Spinal cord (tissue), 10 donors: ENCODE measurements around the gene ABCG1. TPM values are rescaled to one million over a fixed set of nuclear protein-coding genes. Genes with fewer than 3 reads are reported as not detected.
A peak's percentile ranks its signal among the peaks of the same experiment; 100 is the strongest.

Experiments
- DNase-seq, 6 donors: peaks; one replicate each; pipeline versions ENCODE4 v3.0.0 to v3.0.0-alpha.2; 2013 to 2015; ENCODE audit warnings: low spot score in 6 of 6, low read depth in 4 of 6
- H3K27ac ChIP-seq: one replicate; pipeline ENCODE4 v1.5.1; 2013; ENCODE audit warnings: low read depth, low read length, control low read depth
- H3K27me3 ChIP-seq: one replicate; pipeline ENCODE4 v1.6.1; 2013; ENCODE audit warnings: low read length; ENCODE audit not compliant: control insufficient read depth, insufficient read depth
- H3K36me3 ChIP-seq: one replicate; pipeline ENCODE4 v1.6.1; 2013; ENCODE audit warnings: low read length; ENCODE audit not compliant: control insufficient read depth, insufficient read depth
- H3K4me1 ChIP-seq: one replicate; pipeline ENCODE4 v1.6.1; 2013; ENCODE audit warnings: low read length; ENCODE audit not compliant: control insufficient read depth, insufficient read depth
- H3K4me3 ChIP-seq: one replicate; pipeline ENCODE4 v1.5.1; 2013; ENCODE audit warnings: low read depth, low read length, control low read depth
- H3K9me3 ChIP-seq: one replicate; pipeline ENCODE4 v1.6.1; 2013; ENCODE audit warnings: low read length; ENCODE audit not compliant: control insufficient read depth, insufficient read depth
- WGBS: methylation state at CpG from one replicate; pipeline ENCODE4 v1.1.5; 2013; ENCODE audit warnings: missing lambda C conversion rate; ENCODE audit not compliant: insufficient coverage; 5-methylcytosine and 5-hydroxymethylcytosine counted together
- polyA plus RNA-seq, 2 donors: library from polyadenylated mRNA; unstranded; fragments of 120-200 nt; gene quantifications; one replicate each; pipeline ENCODE4 v1.2.1, GENCODE V29; 2013; ENCODE audit not compliant: insufficient read length in 2 of 2
- total RNA-seq, 2 donors: library from RNA; depleted of rRNA in 1 of 2; stranded (reverse); fragments of 120-200 nt in 1 of 2; fragments of >200 nt in 1 of 2; gene quantifications; one replicate each; pipeline versions ENCODE4 v1.2.3 to v1.2.4, GENCODE V29; 2013 to 2014
- donor health status: healthy.

ABCG1 gene
- total and polyA plus RNA-seq, 4 donors = 16.0 to 23.4 (median 19.3) TPM

- H3K27me3 ChIP-seq = no peaks in the 10 kb centered on the region
- peaks cover 38% of the 10 kb centered on the region for H3K4me1 ChIP-seq
- H3K36me3 ChIP-seq = peaks cover 2% of the 10 kb centered on the region
- H3K27ac ChIP-seq = no peak overlapping the region
- H3K9me3 ChIP-seq = no peaks in the 10 kb centered on the region
- H3K4me3 ChIP-seq = no peak overlapping the region
- DNase-seq = no peak
- WGBS = 79% methylated on average over 17 of the region's 17 CpGs
Observed at GRCh38 chr21:42306366-42307035, 87.6 kb downstream of the ABCG1 start.

- Histone ChIP-seq H3K4me3 (no peak overlapping the region), H3K36me3 (peaks cover 2% of the 10 kb centered on the region), H3K4me1 (peaks cover 36% of the 10 kb centered on the region), H3K27me3 (no peaks in the 10 kb centered on the region), H3K27ac (no peak overlapping the region), H3K9me3 (no peaks in the 10 kb centered on the region)
- WGBS = 82% methylated on average over 5 of the region's 5 CpGs
- no peak for DNase-seq
Observed at GRCh38 chr21:42307106-42307505, 88.2 kb downstream of the ABCG1 start.

- Histone ChIP-seq H3K27me3 (no peaks in the 10 kb centered on the region), H3K4me3 (no peak overlapping the region), H3K9me3 (no peaks in the 10 kb centered on the region), H3K27ac (no peak overlapping the region), H3K4me1 (peaks cover 38% of the 10 kb centered on the region), H3K36me3 (peaks cover 2% of the 10 kb centered on the region)
- WGBS = 85% methylated on average over 12 of the region's 17 CpGs
- DNase-seq = no peak
Observed at GRCh38 chr21:42308161-42308913, 89.4 kb downstream of the ABCG1 start.

- H3K27me3 ChIP-seq = no peaks in the 10 kb centered on the region
- peaks cover 2% of the 10 kb centered on the region for H3K36me3 ChIP-seq
- no peak overlapping the region for H3K27ac ChIP-seq
- 65% methylated on average over 18 of the region's 23 CpGs for WGBS
- no peaks in the 10 kb centered on the region for H3K9me3 ChIP-seq
- peaks cover 44% of the 10 kb centered on the region for H3K4me1 ChIP-seq
- no peak for DNase-seq
- H3K4me3 ChIP-seq = no peak overlapping the region
Observed at GRCh38 chr21:42308914-42309752, 90.2 kb downstream of the ABCG1 start.

- Histone ChIP-seq H3K9me3 (no peaks in the 10 kb centered on the region), H3K27me3 (no peaks in the 10 kb centered on the region), H3K36me3 (peaks cover 2% of the 10 kb centered on the region), H3K4me3 (no peak overlapping the region), H3K4me1 (peaks cover 44% of the 10 kb centered on the region), H3K27ac (no peak overlapping the region)
- 3% methylated on average over 22 of the region's 22 CpGs for WGBS
- DNase-seq = peak in 4 of 6 donors; percentile 40 to 89 (median 65)
Observed at GRCh38 chr21:42309753-42310213, 90.8 kb downstream of the ABCG1 start.

GRCh38 chr21:42310411-42311001, 91.6 kb downstream of the ABCG1 start:
- Histone ChIP-seq H3K9me3 (no peaks in the 10 kb centered on the region), H3K27ac (no peak overlapping the region), H3K27me3 (no peaks in the 10 kb centered on the region), H3K4me3 (no peak overlapping the region), H3K4me1 (peaks cover 49% of the 10 kb centered on the region), H3K36me3 (peaks cover 2% of the 10 kb centered on the region)
- DNase-seq = no peak
- 75% methylated on average over 11 of the region's 12 CpGs for WGBS

GRCh38 chr21:42311160-42311559, 92.2 kb downstream of the ABCG1 start:
- peaks cover 51% of the 10 kb centered on the region for H3K4me1 ChIP-seq
- no peak for DNase-seq
- WGBS = 81% methylated on average over 13 of the region's 14 CpGs

GRCh38 chr21:42311816-42312625, 93.1 kb downstream of the ABCG1 start:
- Histone ChIP-seq H3K4me1 (peaks cover 50% of the 10 kb centered on the region), H3K4me3 (no peak overlapping the region), H3K27ac (no peak overlapping the region), H3K27me3 (no peaks in the 10 kb centered on the region), H3K9me3 (no peaks in the 10 kb centered on the region), H3K36me3 (no peaks in the 10 kb centered on the region)
- no peak for DNase-seq
- 83% methylated on average over 19 of the region's 21 CpGs for WGBS

More at GRCh38 chr21:42311160-42311559, 92.2 kb downstream of the ABCG1 start:
- no peaks in the 10 kb centered on the region for H3K36me3 ChIP-seq
- H3K4me3 ChIP-seq = no peak overlapping the region
- no peaks in the 10 kb centered on the region for H3K27me3 ChIP-seq
- no peak overlapping the region for H3K27ac ChIP-seq
- H3K9me3 ChIP-seq = no peaks in the 10 kb centered on the region
